NK-92 (cell line): ENCODE measurements around the gene FNDC5.

Source experiments
- DNase-seq: peaks from one replicate; lab custom pipeline; 2025; ENCODE audit not compliant: unreplicated experiment; lab: John Stamatoyannopoulos, UW

The FNDC5 gene

DNA sequence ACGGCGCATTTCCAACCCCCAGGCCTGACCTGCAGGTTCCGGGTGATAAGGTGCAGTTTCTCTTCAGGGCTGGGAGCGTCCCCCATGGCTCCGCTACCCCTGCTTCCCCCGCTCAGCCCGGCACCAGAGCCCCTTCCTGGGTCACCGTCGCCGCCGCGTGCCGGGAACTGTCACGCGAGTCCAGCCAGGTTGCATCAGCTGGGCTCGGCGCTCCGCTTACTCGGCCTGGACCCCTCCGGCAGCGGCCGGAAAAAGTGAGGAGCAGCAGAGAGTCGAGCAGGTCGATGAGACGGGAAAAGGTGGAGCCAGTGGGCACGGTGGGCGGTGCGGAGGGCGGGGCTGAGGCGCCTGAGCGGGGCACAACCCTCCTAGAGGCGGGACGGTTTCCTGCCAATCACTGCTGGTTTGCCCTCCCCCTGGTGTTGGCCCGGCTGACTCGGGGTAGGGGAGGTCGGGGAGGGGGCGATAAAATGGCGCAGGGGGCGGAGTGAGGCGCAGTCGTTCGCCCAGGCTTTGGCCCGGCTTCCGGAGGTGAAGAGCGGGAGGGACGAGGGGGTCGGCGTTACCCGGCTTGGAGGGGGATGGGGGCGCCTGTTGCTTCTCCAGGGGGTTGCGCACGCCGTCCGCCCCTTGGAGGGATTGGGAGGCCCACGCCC is 53.4 kb downstream of the FNDC5 start, which contains the start of the genes S100PBP and YARS1:
TSS of gene S100PBP (plus strand) at position 495 of the 656 bp plus-strand sequence. CDS start 8,447 bp downstream, outside the sequence.
TSS of gene YARS1 (minus strand) at position 200 of the 656 bp plus-strand sequence. CDS start at position 86, 114 bp downstream.
- DNase-seq: peak; percentile 90

DNA sequence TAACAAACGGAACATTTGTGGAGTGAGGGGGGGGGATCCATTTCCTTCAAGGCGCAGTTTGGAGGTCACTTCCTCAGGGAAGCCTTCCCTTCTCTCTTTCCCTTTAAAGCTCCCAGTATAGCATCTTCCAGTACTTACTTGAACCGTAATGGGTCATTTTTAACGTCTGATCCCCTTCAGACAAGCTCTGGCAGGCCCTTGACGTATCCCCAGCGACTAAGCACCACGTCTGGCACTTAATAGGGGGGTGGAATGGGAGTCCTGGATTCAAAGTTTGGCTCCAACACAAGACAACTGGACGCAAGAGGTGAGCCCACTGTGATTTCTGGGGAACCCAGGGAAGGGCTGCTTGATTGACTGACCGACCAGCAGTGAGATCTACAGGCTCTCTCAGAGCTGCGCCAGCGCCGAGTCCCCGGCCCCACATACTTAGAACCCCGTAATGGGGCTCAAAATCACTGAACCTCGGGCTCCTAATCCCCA is 54.0 kb downstream of the FNDC5 start:
- DNase-seq: no peak

GRCh38 chr1:32813941-32814739 is 56.6 kb downstream of the FNDC5 start:
- no peak for DNase-seq
